Activated T-cell treated with anti-CD3 and anti-CD28 coated beads, Interleukin-2, amount 50 U/mL, for 72 hours (primary cell): Measurements from ENCODE around the gene TMEM178B. TPM values are rescaled to one million over a fixed set of nuclear protein-coding genes. Genes with fewer than 3 reads are reported as not detected.

Experiments
- ATAC-seq, 2 donors: fragments of 150-1000 bp; cut with Tn5 transposase; replicated peaks in 1 of 2; 2 replicates each; pipeline ENCODE4 v1.10.0; 2021; ENCODE audit warnings: moderate library complexity in 2 of 2, mild to moderate bottlenecking in 1 of 2
- DNase-seq, 2 donors: peaks; one replicate each; pipeline ENCODE4 v3.0.0; 2021 to 2022; ENCODE audit warnings: mixed read lengths in 1 of 2
- H3K27ac Mint-ChIP-seq: one replicate; pipeline ENCODE4 v1.8.0; 2022; ENCODE audit warnings: mild to moderate bottlenecking, moderate library complexity, mixed read lengths
- H3K27me3 Mint-ChIP-seq: one replicate; pipeline ENCODE4 v1.8.0; 2022; ENCODE audit warnings: low read depth, mixed read lengths
- H3K36me3 Mint-ChIP-seq, 2 donors: one replicate each; pipeline ENCODE4 v1.8.0; 2022; ENCODE audit warnings: mixed read lengths in 2 of 2, mild to moderate bottlenecking in 1 of 2; ENCODE audit not compliant: insufficient read depth in 2 of 2
- H3K4me1 Mint-ChIP-seq: one replicate; pipeline ENCODE4 v1.8.0; 2022; ENCODE audit warnings: low read depth, mixed read lengths
- H3K4me3 Mint-ChIP-seq, 2 donors: one replicate each; pipeline ENCODE4 v1.8.0; 2022; ENCODE audit warnings: mild to moderate bottlenecking in 2 of 2, mixed read lengths in 2 of 2, moderate library complexity in 2 of 2
- H3K9me3 Mint-ChIP-seq, 2 donors: one replicate each; pipeline ENCODE4 v1.8.0; 2022; ENCODE audit warnings: mixed read lengths in 2 of 2
- total RNA-seq, 2 donors: library from RNA; stranded (reverse); gene quantifications; one replicate each; pipeline ENCODE4 v1.2.3, GENCODE V29; 2022

Gene TMEM178B
- total RNA-seq, 2 donors from 2014 or later = 1.0 to 1.4 TPM

DNA sequence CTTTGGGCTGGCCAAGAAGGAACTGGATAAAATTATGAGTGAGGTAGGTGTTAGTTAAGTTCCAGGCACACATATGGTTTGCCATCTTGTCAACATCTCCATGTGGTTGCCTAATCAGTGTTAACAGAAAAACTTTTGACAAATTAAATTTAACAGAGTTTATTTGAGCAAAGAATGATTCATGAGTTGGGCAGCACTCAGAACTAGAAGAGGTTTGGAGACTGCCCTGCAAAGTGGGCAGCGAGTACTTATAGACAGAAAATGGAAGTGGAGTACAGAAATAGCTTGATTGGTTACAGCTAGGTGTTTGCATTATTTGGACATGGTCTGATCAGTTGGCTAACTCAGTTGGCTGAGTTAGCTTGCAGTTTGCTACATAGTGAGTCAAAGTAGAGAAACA, 439.9 kb downstream of the TMEM178B start:
- Mint-ChIP-seq H3K27ac (no peak overlapping the region), H3K4me1 (peaks cover 15% of the 10 kb centered on the region), H3K27me3 (peaks cover 77% of the 10 kb centered on the region), H3K4me3 (no peak overlapping the region), H3K36me3 (peaks cover 6 to 11% of the 10 kb centered on the region in 2 donors), H3K9me3 (peaks cover 2 to 4% of the 10 kb centered on the region in 2 donors)
- ATAC-seq (no peak), DNase-seq (no peak)

DNA sequence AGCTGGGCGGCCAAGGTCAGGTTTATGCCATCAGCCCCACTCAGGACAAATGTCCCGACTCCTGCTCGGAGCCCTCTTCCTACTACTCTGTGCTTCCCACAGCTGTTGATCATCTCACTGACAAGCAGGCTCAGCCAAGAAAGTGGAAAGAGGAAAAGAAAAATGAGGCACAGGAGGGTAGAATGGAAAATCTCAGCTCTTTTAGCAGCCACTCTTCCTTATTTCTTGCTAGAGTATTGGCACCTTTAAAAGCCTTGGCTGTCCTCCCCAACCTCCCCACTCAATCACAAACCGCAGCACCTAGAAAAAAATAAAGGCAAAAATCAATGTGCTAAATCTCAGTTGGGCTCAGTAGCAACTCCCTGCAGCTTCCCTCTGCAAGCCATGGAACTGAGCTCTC, 442.1 kb downstream of the TMEM178B start:
- Mint-ChIP-seq H3K36me3 (peaks cover 6 to 10% of the 10 kb centered on the region in 2 donors), H3K4me3 (no peak overlapping the region), H3K9me3 (peaks cover 2 to 4% of the 10 kb centered on the region in 2 donors), H3K27me3 (peaks cover 66% of the 10 kb centered on the region), H3K4me1 (peaks cover 15% of the 10 kb centered on the region), H3K27ac (no peak overlapping the region)
- no peak for DNase-seq
- ATAC-seq = no peak

DNA sequence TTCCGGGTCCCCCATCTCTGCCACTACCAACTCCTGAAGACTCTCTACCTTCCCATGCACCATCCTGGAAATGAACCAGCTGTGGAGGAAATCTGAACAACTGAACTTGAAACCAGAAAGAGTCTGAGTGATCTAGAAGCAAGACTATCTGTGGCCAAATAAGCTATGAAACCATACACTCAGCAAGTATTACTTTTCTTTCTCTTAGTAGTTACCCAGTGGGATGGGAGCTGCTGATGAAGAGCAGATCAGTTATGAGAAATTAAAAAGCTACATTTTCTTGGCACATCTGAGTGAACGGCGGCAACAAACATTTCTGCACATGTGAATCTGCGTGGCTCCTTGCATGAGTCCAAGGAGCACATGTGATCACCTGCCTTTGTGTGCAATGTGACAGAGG, 445.8 kb downstream of the TMEM178B start:
- H3K4me1 Mint-ChIP-seq = no peaks in the 10 kb centered on the region
- ATAC-seq (peak in 1 of 2 donors; percentile 66), DNase-seq (no peak)
- H3K4me3 Mint-ChIP-seq = no peak overlapping the region
- H3K9me3 Mint-ChIP-seq = peaks cover 0 to 2% of the 10 kb centered on the region in 2 donors
- H3K27ac Mint-ChIP-seq = no peak overlapping the region
- H3K27me3 Mint-ChIP-seq = peaks cover 29% of the 10 kb centered on the region
- peaks cover 2 to 3% of the 10 kb centered on the region in 2 donors for H3K36me3 Mint-ChIP-seq

DNA sequence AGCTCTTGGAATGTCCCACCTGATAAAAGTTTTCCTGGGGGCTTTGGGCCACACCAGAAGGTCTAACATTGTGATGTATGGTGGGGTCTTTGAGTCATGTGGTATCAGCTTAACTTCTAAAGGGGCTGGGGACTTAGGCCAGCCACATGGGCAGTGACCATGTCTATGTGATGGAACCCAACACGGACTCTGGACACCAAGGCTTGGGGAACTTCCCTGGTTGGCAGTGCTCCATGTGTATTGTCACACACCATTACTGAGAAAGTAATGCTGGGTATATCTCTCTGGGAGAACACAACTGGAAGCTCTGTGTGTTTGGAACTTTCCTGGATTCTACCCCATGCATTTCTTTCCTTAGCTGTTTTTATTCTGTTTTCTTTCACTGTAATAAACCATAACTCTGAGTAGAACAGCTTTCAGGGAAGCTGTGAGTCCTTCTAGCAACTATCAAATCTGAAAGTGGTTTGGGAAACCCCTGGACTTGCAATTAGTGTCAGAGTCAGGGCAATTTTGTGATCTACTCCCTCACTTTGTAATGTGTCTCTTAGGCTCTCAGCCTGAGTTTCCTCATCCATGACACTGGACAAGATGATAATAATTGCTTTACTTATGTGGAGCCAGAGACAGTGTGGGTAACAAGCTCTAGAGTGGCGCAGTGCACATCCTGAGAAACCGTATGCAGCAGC, 448.9 kb downstream of the TMEM178B start:
- Mint-ChIP-seq H3K4me3 (peak overlapping the region in 1 of 2 donors; percentile 23), H3K27ac (peak overlapping the region; percentile 25), H3K36me3 (peaks cover 0 to 2% of the 10 kb centered on the region in 2 donors), H3K27me3 (peaks cover 23% of the 10 kb centered on the region), H3K4me1 (no peaks in the 10 kb centered on the region), H3K9me3 (no peaks in the 10 kb centered on the region)
- peak in 1 of 2 donors; percentile 6 for DNase-seq
- ATAC-seq = peak; percentile 53 to 80

DNA sequence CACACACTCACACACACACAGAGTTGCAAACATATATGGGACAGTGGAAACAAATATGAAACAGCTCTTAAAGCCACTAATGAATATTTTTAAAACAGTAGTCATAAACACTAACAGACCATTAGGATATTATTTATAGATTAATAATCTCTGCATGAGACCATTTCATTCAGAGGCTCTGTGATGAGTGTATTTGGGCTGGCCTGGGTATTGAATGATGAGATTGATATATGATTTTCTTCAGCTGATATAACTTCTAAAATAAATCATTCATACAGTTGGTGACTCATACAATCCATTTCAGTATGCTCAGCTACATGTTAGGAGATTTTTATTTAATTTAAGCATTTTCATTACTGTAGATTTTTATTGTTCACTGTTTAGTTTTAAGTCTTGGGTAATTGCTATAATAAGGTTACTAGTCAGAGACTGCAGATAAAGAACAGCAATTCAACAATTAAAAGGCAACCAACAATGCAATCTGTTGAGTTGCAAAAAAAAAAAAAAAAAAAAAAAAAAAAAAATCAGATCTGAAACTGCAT, 452.2 kb downstream of the TMEM178B start:
- Mint-ChIP-seq H3K9me3 (no peaks in the 10 kb centered on the region), H3K27me3 (peaks cover 36% of the 10 kb centered on the region), H3K4me3 (no peak overlapping the region), H3K27ac (no peak overlapping the region), H3K36me3 (no peaks in the 10 kb centered on the region), H3K4me1 (no peaks in the 10 kb centered on the region)
- ATAC-seq (no peak), DNase-seq (no peak)

DNA sequence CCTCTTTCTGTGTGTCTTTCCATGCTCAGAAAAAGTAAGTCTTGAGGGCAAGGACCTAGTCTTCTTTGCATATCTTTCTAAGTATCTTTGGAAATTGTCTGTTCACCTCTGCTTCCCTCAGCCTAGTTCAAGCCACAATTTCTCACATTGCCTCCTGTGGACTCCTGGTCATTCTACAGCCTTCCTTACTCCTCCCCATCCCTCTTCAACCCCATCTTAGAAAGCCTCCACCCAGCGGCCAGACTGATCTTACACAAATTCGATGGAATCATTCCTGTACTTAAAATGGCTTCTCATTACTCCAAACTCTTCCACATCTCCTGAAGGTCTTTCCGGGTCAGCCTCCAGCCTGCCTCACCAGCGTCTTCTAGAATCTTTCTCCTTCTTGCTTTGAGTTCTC, 453.2 kb downstream of the TMEM178B start:
- Mint-ChIP-seq H3K27me3 (peaks cover 36% of the 10 kb centered on the region), H3K36me3 (no peaks in the 10 kb centered on the region), H3K4me3 (no peak overlapping the region), H3K9me3 (no peaks in the 10 kb centered on the region), H3K4me1 (no peaks in the 10 kb centered on the region), H3K27ac (no peak overlapping the region)
- ATAC-seq = no peak
- DNase-seq = no peak

DNA sequence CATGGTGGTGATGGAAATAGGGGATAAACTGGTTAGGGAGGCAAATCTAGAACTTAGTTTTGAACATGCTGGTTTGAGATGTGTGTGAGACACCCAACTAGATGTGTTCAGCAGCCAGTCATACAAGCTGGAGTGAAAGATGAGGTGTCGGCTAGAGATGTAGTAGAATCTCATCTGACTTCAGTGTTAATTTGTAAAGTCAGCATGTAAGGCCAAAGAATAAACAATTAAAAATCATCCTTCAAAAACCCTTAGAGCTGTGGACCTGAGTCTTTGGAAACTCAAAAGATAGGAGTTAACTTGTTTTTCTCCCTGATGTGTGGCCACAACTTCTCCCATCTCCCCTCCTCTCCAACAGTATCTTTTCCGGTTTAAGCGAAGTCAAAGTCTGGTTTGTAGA, 454.5 kb downstream of the TMEM178B start:
- Mint-ChIP-seq H3K36me3 (no peaks in the 10 kb centered on the region), H3K27ac (no peak overlapping the region), H3K4me1 (no peaks in the 10 kb centered on the region), H3K27me3 (peaks cover 37% of the 10 kb centered on the region), H3K4me3 (no peak overlapping the region), H3K9me3 (no peaks in the 10 kb centered on the region)
- DNase-seq (no peak), ATAC-seq (no peak)

Other genes with a start within 250 kb of the TMEM178B start
- gene BRAF, start 149.1 kb upstream of the TMEM178B start, total RNA-seq = 10 to 100 TPM; 51.7 to 56.2 TPM
- gene MRPS33, start 59.1 kb upstream of the TMEM178B start, total RNA-seq = 10 to 100 TPM; 87.6 to 96.0 TPM